ENCODE measurements around the gene ZBTB7C.

ZBTB7C gene

DNA sequence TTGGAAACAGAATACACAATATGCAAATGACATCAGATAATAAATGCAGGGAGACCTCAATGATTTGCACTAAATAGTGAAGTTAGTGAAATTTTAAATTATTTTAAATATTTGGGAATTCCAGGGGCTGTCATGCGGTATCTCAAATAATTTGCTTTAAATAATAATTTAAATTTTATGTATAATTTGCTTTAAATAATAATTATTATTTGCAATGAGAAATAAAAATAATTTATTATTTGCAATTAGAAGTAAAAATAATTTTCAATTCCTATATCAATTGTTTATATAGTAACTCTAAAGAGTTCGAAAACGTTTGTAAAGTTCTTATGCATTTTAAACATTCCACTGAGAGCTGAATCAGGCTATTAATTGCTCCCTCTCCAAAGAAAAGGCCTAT is 226.4 kb downstream of the ZBTB7C start:
- DNase-seq = no peak

- DNase-seq = no peak
Measured at GRCh38 chr18:48181857-48182256, 227.3 kb downstream of the ZBTB7C start.

DNA sequence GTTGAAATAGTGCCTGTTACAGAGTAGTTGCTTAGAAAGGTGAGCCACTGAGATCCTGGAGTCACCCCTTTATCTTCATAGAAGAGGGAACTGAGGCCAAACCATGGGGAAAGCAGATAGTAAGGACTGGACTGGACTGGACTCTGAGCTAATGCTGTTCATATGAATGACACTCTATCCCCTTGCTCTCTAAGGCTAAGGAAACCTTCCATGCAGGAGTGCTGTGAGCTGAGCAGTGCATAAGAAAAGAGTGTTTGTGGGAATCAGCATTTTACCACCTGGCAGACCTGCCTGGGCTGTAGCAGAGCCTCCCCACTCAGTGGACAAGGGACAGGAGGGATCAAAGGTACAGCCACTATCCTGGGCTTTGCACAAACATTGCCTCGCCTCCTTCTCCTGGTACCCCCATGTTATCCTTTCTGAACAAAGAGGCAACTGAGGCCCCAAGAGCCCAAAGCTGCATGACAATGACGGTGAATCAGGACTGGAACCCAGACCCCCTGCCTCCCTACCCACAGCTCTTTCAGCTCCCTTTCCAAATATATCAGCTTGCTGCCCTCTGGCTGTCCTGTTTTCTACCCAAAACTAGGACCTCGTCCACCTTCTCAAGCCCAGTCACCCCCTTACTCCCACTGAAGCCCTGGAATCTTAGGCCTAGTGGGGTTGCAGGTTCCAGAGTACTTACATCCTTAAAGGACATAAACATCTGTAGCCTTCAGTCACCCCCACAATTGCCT is 227.9 kb downstream of the ZBTB7C start:
- no peak for DNase-seq

DNA sequence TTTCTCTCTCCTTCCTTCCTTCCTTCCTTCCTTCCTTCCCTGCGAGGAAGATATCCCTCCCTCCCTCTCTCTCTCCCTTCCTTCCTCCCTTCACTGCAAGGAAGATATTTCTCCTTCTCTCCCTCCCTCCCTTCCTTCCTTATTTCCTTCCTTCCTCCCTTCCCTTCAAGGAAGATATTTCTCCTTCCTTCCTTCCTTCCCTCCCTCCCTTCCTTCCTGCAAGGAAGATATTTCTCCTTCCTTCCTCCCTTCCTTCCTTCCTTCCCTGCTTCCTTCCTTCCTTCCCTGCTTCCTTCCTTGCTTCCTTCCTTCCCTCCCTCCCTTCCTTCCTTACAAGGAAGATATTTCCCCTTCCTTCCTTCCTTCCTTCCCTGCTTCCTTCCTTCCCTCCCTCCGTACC is 229.5 kb downstream of the ZBTB7C start:
- DNase-seq = no peak

DNA sequence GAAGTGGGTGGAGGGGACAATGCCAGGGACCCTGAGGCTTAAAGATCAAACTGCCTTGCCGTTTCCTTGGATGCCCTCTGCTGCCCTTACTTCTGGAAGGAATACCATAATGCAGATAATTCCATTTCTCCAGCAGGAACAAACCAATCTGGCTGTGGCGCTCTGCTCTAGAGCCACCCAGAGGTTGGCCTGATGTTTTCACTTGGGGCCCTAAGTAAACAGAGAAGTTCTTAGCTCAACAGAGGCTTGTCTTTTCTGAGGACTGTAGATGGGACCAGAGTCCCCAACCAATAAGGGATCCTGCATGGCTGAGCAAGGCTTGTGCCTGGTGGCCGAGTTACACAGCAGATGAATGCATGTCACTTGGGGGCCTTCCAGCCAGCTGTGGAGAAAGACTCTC is 230.2 kb downstream of the ZBTB7C start:
- no peak for DNase-seq

GRCh38 chr18:48176909-48177308 is 232.3 kb downstream of the ZBTB7C start:
- no peak for DNase-seq

DNA sequence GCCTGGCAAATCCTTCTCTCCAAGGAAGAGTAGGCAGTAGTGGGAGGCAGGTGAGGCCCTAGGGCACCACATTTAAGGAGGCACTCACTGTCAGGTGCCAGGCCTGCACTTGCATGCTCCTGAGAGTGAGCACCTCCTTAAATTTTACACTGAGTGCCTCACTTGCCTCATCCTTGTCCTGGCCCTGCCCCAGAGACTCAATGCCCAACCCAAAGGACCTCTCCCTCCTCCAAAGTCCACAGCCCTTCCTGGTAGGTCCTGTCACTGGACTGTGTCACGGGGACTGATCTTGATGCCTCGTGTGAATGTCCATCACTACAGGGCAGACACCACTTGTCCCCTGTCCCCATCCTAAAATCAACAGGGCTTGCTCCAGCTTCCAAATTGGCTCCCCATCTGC is 235.6 kb downstream of the ZBTB7C start:
- no peak for DNase-seq

GRCh38 chr18:48172226-48173006 is 236.8 kb downstream of the ZBTB7C start:
- no peak for DNase-seq

DNA sequence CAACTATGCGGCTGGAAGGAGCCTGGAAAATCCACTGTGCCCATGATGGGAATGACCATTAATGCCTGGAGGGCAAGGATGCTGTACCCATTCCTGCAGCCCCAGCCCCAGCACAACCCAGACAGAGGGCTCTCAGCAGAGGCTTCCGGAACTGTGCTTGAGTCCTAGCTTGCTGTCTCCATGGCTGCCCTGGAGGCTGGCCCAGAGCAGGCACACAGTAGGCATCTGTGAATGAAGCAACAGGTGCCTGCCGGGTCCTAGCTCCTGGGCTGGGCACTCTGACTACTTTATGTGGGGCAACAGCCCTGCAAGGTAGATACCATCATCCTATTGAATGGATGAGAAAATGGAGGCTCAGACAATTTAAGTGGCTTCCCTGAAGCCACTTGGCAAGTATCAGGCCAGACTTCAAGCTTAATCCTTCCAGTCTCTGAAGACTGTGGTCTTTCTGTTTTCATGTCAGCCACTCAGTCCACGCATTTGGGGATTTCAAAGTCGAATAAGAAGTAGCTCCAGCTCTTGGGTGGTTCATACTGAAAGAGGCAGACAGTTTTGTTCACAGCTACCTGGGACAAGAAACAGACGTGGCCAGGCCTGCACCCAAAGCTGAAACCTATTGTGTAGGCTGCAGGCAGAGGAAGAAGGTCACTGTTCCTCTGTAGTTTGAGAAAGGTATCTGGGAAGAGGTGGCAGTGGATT is 237.5 kb downstream of the ZBTB7C start:
- DNase-seq = no peak

DNA sequence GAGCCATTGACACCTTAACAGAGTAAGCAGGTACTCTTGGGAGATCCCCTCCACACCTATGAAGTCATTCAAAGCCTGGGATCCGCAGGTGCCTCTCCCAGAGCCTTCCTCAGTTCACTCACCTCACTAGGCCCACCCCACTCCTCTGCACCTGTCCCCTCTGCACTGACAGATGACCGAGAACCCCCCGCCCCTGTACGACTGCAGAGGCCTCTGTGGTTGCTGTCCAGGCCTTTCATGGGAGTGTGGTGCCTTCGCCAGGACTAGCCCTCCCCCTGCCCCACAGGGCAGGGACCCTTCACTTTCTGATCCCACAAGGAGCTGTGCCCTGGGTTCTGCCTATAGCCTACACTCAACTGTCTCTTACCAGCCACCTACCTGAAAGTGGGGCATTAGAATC is 238.5 kb downstream of the ZBTB7C start:
- DNase-seq = no peak

DNA sequence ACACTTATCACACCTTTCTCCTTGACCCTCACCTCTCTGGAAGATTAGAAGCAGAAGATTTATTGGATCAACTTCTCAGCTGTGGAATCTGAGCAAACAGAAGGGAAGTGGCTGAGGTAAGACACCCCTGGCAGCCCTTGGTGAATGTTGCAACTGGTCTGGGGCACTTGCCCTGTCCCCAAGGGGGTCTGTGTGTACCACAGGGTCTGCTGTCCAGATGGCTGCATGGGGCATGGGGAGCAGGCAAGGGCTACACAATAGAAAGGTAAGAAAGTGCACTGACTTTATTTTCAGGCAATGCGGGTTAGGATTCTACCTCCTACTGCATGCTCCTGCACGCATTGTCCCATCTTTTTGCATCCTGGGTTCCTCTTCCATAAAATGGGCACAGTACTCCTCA is 240.3 kb downstream of the ZBTB7C start:
- DNase-seq = no peak

DNA sequence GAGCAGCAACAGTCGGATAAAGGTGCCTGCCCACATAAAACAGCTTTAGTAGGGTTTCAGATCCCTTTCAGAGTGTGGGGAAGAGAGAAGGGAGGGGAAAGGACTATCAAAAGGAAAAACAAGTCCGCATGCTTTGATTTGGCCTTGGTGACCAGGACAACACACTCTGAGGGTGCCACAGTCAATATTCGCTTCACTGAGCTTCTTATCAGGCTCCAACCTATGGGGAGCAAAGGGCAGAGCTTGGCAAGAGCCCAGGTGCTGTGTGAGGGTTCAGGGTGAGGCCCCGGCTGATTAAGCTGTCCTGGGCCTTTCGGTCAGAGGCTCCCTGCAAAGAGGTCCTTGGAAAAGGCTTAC is 241.3 kb downstream of the ZBTB7C start:
- DNase-seq = no peak

DNA sequence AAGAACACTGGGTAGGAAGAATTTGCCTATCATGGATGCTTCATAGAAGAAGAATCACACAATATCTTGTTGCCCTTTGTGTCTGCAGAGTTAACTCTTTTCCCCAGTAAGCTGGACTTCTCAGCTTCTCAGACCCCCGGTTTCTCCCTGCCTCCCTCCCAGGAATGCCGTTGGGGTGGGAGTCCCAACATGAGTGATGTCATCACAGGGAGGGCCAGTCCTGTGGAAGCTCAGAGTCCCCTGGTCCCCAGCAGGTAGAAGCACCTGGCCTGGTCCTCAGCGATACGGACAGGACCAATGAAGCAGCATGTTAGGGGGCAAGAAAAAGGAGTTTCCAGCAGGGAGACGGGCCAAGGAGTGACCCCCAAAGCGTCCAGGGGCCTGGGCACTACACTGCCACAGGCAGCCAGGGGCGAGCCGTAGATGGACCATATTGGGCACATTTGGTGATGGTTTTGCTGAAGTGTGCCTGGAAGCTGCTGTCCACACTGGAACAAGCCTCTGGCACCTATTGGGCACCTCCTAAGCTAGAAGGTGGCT is 242.8 kb downstream of the ZBTB7C start:
- DNase-seq = no peak

GRCh38 chr18:48165111-48165866 is 243.9 kb downstream of the ZBTB7C start:
- no peak for DNase-seq

DNA sequence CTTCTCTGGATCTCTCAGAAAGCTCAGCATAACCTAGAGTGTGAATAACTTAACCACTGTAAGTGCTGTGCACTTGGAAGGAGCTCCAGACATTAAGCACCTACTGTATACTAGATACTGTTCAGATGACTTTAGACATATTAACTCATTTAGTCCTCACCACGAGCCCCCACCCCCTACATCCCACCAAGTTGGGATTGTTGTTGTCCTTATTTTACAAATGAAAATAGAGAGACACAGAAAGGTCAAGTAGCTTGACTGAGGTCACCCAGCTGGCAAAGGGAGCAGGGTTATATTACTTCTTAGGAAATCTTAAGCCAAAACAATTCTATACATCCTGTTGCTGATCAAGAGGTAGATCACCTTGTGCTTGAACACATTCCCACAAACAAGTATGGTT is 244.5 kb downstream of the ZBTB7C start:
- no peak for DNase-seq

DNA sequence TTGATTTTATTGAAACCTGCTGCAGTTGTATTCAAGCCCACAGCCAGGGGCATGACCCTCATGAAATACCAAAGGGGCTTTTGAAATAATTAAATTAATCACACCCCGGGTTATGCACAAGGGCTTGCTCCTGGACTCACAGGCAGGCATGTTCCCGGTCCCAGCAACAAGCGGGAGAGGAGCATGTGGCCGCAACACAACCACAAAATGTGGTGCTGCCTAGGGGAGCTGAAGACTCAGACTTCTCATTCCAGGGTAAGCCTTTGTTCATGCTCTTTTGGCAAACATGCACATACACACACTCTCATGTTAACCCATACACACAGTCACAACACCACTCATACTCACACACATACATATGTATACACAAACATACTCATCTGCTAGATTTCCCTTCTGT is 245.1 kb downstream of the ZBTB7C start:
- DNase-seq = no peak

- no peak for DNase-seq
Measured at GRCh38 chr18:48163738-48164115, 245.5 kb downstream of the ZBTB7C start.

- no peak for DNase-seq
Measured at GRCh38 chr18:48162956-48163737, 246.0 kb downstream of the ZBTB7C start.

- DNase-seq = peak; percentile 6
Measured at GRCh38 chr18:48161911-48162698, 247.1 kb downstream of the ZBTB7C start.

DNA sequence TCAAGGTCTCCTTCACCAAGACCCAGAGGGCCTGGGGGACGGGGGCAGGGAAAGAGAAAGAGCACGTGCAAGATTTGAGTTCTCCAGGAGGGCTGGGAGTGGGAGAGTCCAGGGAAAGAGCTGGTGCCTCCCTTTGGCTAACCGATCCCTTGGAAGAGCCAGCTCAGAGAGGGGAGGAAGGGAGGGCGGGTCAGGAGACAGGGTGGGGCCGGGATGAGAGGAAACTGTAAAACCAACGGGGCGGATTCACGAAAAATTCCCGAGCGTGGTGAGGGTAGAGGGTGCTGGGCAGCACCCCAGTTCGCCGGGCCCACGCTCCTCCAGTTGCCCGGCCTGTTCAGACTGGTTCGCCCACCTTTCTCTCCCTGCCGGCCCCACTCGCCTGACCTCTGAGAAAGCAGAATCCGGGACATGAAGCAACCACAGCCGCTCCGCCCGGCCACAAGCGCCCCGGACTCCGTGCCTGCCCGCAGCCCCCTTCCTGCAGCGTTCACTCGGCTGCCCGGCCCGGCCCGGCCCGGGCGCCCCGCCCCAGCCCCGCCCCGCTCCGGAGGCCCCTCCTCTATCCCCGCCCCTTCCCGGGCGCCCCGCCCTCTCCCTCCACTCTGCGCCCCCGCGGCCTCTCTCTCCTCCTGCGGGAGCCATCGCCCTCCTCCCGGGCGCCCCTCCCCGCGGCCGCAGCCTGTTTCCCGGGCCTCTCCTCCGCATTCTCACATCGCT is 247.8 kb downstream of the ZBTB7C start:
- DNase-seq = peak; percentile 34

- no peak for DNase-seq
Measured at GRCh38 chr18:48160622-48161021, 248.6 kb downstream of the ZBTB7C start.
